Stimulated activated naive B cell treated with anti-CD40 and anti-IgM and Interleukin-4, amounts not matched to agents 10 μg/mL and 1 μg/mL and 100 μg/mL, for 72 hours (primary cell): ENCODE results near the gene KIAA1328.
"Not testable (repeated sequence)": the region's sequence is repeated elsewhere in the genome, so short reads cannot be mapped to it uniquely, and the experiment has no call there.

Experiments
- ATAC-seq, 2 donors: fragments of 150-1000 bp; cut with Tn5 transposase; replicated peaks; 2 replicates each; pipeline ENCODE4 v1.10.0; 2021; ENCODE audit warnings: moderate library complexity in 1 of 2
- DNase-seq: peaks from one replicate; pipeline ENCODE4 v3.0.0; 2021
- H3K27ac Mint-ChIP-seq: one replicate; pipeline ENCODE4 v1.8.0; 2022; ENCODE audit warnings: mild to moderate bottlenecking, mixed read lengths
- H3K27me3 Mint-ChIP-seq, 2 donors: one replicate each; pipeline ENCODE4 v1.8.0; 2022; ENCODE audit warnings: mixed read lengths in 2 of 2
- H3K36me3 Mint-ChIP-seq, 2 donors: one replicate each; pipeline ENCODE4 v1.8.0; 2022; ENCODE audit warnings: mixed read lengths in 2 of 2, mild to moderate bottlenecking in 1 of 2
- H3K4me1 Mint-ChIP-seq, 2 donors: one replicate each; pipeline ENCODE4 v1.8.0; 2022; ENCODE audit warnings: mixed read lengths in 2 of 2, mild to moderate bottlenecking in 1 of 2
- H3K4me3 Mint-ChIP-seq, 2 donors: one replicate each; pipeline ENCODE4 v1.8.0; 2022; ENCODE audit warnings: mild to moderate bottlenecking in 2 of 2, mixed read lengths in 2 of 2, moderate library complexity in 1 of 2
- H3K9me3 Mint-ChIP-seq, 2 donors: one replicate each; pipeline ENCODE4 v1.8.0; 2022; ENCODE audit warnings: mixed read lengths in 2 of 2, mild to moderate bottlenecking in 1 of 2

Gene KIAA1328

GRCh38 chr18:36835927-36836326 lies 7.0 kb downstream of the KIAA1328 start:
- Mint-ChIP-seq H3K4me1 (peaks cover 3 to 8% of the 10 kb centered on the region in 2 donors), H3K27ac (no peak overlapping the region), H3K4me3 (no peak overlapping the region), H3K27me3 (no peaks in the 10 kb centered on the region), H3K9me3 (no peaks in the 10 kb centered on the region), H3K36me3 (peaks cover 23 to 35% of the 10 kb centered on the region in 2 donors)
- DNase-seq (no peak), ATAC-seq (no peak)

GRCh38 chr18:36839835-36840234 lies 10.9 kb downstream of the KIAA1328 start:
- no peak for DNase-seq
- H3K4me3 Mint-ChIP-seq = no peak overlapping the region
- H3K27me3 Mint-ChIP-seq = no peaks in the 10 kb centered on the region
- H3K4me1 Mint-ChIP-seq = no peaks in the 10 kb centered on the region
- no peak for ATAC-seq
- no peaks in the 10 kb centered on the region for H3K9me3 Mint-ChIP-seq
- no peak overlapping the region for H3K27ac Mint-ChIP-seq
- H3K36me3 Mint-ChIP-seq = peaks cover 25 to 38% of the 10 kb centered on the region in 2 donors

DNA sequence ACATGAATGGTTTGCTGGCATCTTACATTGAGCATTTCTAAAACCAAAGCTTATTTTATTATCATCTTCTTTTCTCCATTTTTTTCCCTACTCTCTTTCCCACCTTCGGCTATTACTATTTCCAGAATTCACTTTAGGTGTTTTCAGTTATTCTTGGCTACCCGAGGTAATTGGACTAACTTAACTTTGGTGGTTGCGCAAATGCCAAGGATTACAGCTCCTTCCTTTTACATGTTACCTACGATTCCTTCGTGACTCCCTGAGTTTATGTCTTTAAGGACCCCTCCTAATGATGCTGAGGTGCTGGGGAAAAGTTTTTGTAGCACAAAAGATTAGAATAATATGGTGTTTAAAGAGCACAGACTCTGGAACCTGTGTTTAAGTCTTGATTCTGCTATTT lies 14.3 kb downstream of the KIAA1328 start:
- Mint-ChIP-seq H3K27ac (no peak overlapping the region), H3K4me1 (no peaks in the 10 kb centered on the region), H3K9me3 (no peaks in the 10 kb centered on the region), H3K36me3 (peaks cover 23 to 33% of the 10 kb centered on the region in 2 donors), H3K27me3 (no peaks in the 10 kb centered on the region), H3K4me3 (no peak overlapping the region)
- no peak for ATAC-seq
- DNase-seq = no peak

GRCh38 chr18:36843784-36844183 lies 14.9 kb downstream of the KIAA1328 start:
- H3K4me3 Mint-ChIP-seq = no peak overlapping the region
- ATAC-seq = no peak
- no peaks in the 10 kb centered on the region for H3K27me3 Mint-ChIP-seq
- no peak overlapping the region for H3K27ac Mint-ChIP-seq
- no peak for DNase-seq
- H3K9me3 Mint-ChIP-seq = no peaks in the 10 kb centered on the region
- H3K4me1 Mint-ChIP-seq = no peaks in the 10 kb centered on the region
- H3K36me3 Mint-ChIP-seq = peaks cover 21 to 28% of the 10 kb centered on the region in 2 donors

- H3K4me3 Mint-ChIP-seq = no peak overlapping the region
- peaks cover 0 to 9% of the 10 kb centered on the region in 2 donors for H3K9me3 Mint-ChIP-seq
- no peaks in the 10 kb centered on the region for H3K4me1 Mint-ChIP-seq
- peaks cover 23 to 41% of the 10 kb centered on the region in 2 donors for H3K36me3 Mint-ChIP-seq
- DNase-seq (no peak), ATAC-seq (no peak)
- no peak overlapping the region for H3K27ac Mint-ChIP-seq
- no peaks in the 10 kb centered on the region for H3K27me3 Mint-ChIP-seq
These were observed 19.7 kb downstream of the KIAA1328 start for GRCh38 chr18:36848609-36849008.

DNA sequence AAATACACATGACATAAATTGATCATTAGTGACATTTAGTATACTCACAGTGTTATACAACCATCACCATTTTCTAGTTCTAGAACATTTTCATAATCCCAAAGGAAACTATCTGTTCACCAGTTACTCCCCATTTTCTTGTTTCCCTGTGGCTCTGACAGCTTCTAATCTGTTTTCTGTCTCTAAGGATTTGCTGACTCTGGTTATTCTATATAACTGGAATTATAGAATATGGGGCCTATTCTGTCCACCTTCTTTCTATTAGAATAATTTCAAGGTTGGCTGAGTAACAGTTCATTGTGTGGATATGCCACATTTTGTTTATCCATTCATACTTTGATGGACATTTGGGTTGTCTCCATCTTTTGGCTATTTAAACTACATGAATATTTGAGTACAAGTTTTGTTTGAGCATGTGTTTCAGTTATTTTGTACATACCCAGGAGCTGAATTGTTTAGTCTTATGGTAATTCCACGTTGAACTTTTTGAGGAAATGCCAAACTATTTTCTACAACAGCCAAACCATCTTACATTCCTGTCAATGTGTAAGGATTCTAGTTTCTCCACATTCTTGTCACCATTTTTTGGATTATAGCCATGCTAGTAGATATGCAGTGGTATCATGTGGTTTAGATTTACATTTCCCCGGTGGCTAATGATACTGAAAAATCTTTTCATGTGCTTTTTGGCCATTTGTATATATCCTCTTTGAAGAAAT lies 20.5 kb downstream of the KIAA1328 start:
- Mint-ChIP-seq H3K27me3 (no peaks in the 10 kb centered on the region), H3K27ac (no peak overlapping the region), H3K4me3 (no peak overlapping the region), H3K36me3 (peaks cover 27 to 47% of the 10 kb centered on the region in 2 donors), H3K9me3 (peaks cover 0 to 9% of the 10 kb centered on the region in 2 donors), H3K4me1 (no peaks in the 10 kb centered on the region)
- DNase-seq = no peak
- ATAC-seq = no peak

DNA sequence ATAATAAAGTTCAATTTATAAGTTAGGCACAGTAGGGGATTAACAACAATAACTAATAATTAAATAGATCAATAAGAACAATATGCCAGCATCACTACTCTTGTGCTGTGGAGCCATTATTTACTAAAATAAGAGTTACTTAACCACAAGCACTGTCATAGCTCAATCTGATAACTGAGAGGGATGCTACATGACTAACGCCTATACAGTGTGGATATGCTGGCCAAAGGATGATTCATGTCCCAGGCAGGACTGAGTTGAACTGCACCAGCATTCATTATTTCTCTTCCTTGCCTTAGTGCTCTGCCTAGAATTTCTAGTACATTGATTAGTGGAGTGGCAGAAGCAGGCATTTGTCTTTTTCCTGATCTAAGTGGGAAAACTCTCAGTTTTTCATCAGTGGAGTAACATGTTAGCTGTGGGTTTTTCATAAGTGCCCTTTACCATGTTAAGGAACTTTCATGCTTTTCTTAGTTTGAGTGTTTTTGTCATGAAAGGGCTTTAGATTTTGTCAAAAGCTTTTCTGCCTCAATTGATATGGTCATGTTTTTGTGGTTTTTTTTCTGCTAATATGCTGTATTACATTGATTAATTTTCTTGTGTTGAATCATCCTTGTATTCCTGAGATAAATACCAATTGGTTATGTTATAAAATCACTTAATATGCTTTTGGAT lies 21.7 kb downstream of the KIAA1328 start:
- ATAC-seq (no peak), DNase-seq (no peak)
- H3K4me1 Mint-ChIP-seq = no peaks in the 10 kb centered on the region
- peaks cover 27 to 50% of the 10 kb centered on the region in 2 donors for H3K36me3 Mint-ChIP-seq
- peaks cover 0 to 9% of the 10 kb centered on the region in 2 donors for H3K9me3 Mint-ChIP-seq
- H3K27ac Mint-ChIP-seq = no peak overlapping the region
- H3K27me3 Mint-ChIP-seq = no peaks in the 10 kb centered on the region
- H3K4me3 Mint-ChIP-seq = no peak overlapping the region

DNA sequence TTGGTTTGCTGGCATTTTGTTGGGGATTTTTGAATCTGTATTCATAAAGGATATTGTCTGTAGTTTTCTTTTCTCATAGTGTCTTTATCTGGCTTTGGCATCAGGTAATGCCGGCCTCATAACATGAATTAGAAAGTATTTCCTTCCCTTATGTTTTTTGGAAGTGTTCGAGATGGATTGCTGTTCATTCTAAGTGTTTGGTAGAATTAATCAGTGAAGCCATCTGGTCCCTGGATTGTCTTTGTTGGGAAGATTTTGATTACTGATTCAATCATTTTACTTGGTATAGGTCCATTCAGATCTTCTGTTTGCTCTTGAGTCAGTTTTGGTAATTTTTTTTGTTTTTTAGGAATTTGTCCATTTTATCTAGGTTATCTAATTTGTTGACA lies 22.3 kb downstream of the KIAA1328 start:
- Mint-ChIP-seq H3K36me3 (peaks cover 30 to 53% of the 10 kb centered on the region in 2 donors), H3K9me3 (peaks cover 0 to 9% of the 10 kb centered on the region in 2 donors), H3K4me1 (no peaks in the 10 kb centered on the region), H3K27me3 (no peaks in the 10 kb centered on the region), H3K27ac (no peak overlapping the region), H3K4me3 (no peak overlapping the region)
- no peak for ATAC-seq
- DNase-seq = no peak

- no peak for ATAC-seq
- Mint-ChIP-seq H3K36me3 (peaks cover 21 to 41% of the 10 kb centered on the region in 2 donors), H3K27ac (no peak overlapping the region)
These were observed 27.9 kb downstream of the KIAA1328 start for GRCh38 chr18:36856815-36857214.

DNA sequence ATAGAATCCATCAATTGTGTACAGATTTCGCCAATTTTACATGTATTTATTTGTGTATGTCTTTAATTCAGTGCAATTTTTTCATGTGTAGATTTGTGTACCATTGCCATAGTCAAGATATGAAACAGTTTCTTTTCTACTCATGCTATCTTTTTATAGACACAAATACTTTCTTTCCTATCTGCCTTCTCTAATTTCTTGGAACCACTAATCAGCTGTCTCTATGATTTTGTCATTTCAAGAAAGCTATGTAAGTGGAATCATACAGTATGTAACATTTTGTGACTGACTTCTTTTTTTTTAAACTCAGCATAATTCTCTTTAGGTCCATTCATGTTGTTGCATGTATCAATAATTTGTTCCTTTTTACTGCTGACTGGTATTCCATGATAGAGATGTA lies 33.3 kb downstream of the KIAA1328 start:
- DNase-seq = no peak
- Mint-ChIP-seq H3K27ac (no peak overlapping the region), H3K4me1 (no peaks in the 10 kb centered on the region), H3K36me3 (peaks cover 22 to 29% of the 10 kb centered on the region in 2 donors), H3K27me3 (no peaks in the 10 kb centered on the region), H3K9me3 (no peaks in the 10 kb centered on the region), H3K4me3 (no peak overlapping the region)
- no peak for ATAC-seq

More at GRCh38 chr18:36856815-36857214, 27.9 kb downstream of the KIAA1328 start:
- Mint-ChIP-seq H3K4me3 (no peak overlapping the region), H3K9me3 (peaks cover 0 to 6% of the 10 kb centered on the region in 2 donors), H3K4me1 (no peaks in the 10 kb centered on the region), H3K27me3 (no peaks in the 10 kb centered on the region)
- no peak for DNase-seq

DNA sequence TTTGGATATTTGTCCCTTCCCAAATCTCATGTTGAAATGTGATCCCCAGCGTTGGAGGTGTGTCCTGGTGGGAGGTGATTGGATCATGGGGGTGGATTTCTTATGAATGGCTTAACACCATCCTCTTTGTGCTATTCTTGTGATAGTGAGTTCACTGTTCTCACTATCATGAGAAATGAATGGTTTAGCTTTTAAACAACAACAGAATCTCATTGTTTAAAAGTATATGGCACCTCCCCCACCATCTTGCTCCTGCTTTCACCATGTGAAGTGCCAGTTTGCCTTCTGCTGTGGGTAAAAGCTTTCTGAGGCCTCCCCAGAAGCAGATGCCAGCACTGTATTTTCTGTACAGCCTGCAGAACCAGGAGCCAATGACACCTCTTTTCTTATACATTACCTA lies 38.1 kb downstream of the KIAA1328 start:
- Mint-ChIP-seq H3K4me3 (no peak overlapping the region), H3K9me3 (no peaks in the 10 kb centered on the region), H3K36me3 (peaks cover 26 to 32% of the 10 kb centered on the region in 2 donors), H3K27me3 (no peaks in the 10 kb centered on the region), H3K4me1 (peaks cover 2 to 7% of the 10 kb centered on the region in 2 donors), H3K27ac (no peak overlapping the region)
- ATAC-seq = no peak
- no peak for DNase-seq

- Mint-ChIP-seq H3K4me3 (no peak overlapping the region), H3K36me3 (peaks cover 29 to 48% of the 10 kb centered on the region in 2 donors)
- ATAC-seq = no peak
These were observed 42.9 kb downstream of the KIAA1328 start for GRCh38 chr18:36871801-36872200.

GRCh38 chr18:36872329-36872728 lies 43.4 kb downstream of the KIAA1328 start:
- Mint-ChIP-seq H3K27ac (no peak overlapping the region), H3K4me1 (peaks cover 5 to 19% of the 10 kb centered on the region in 2 donors), H3K27me3 (no peaks in the 10 kb centered on the region), H3K36me3 (peaks cover 33 to 53% of the 10 kb centered on the region in 2 donors), H3K4me3 (no peak overlapping the region), H3K9me3 (peaks cover 0 to 12% of the 10 kb centered on the region in 2 donors)
- DNase-seq = no peak
- no peak for ATAC-seq

More at GRCh38 chr18:36871801-36872200, 42.9 kb downstream of the KIAA1328 start:
- no peak for DNase-seq
- Mint-ChIP-seq H3K27ac (no peak overlapping the region), H3K27me3 (no peaks in the 10 kb centered on the region), H3K9me3 (peaks cover 0 to 12% of the 10 kb centered on the region in 2 donors), H3K4me1 (peaks cover 5 to 19% of the 10 kb centered on the region in 2 donors)

- peaks cover 5 to 19% of the 10 kb centered on the region in 2 donors for H3K4me1 Mint-ChIP-seq
- peaks cover 37 to 62% of the 10 kb centered on the region in 2 donors for H3K36me3 Mint-ChIP-seq
- ATAC-seq, H3K27me3 Mint-ChIP-seq, H3K27ac Mint-ChIP-seq, DNase-seq, H3K4me3 Mint-ChIP-seq: not testable (repeated sequence)
- peaks cover 0 to 13% of the 10 kb centered on the region in 2 donors for H3K9me3 Mint-ChIP-seq
These were observed 44.9 kb downstream of the KIAA1328 start for GRCh38 chr18:36873826-36874225.

GRCh38 chr18:36879796-36880195 lies 50.9 kb downstream of the KIAA1328 start:
- peaks cover 0 to 12% of the 10 kb centered on the region in 2 donors for H3K9me3 Mint-ChIP-seq
- not testable (repeated sequence) for H3K4me1 Mint-ChIP-seq

More at GRCh38 chr18:36879796-36880195, 50.9 kb downstream of the KIAA1328 start:
- not testable (repeated sequence) for H3K27ac Mint-ChIP-seq, ATAC-seq, DNase-seq, H3K27me3 Mint-ChIP-seq, H3K4me3 Mint-ChIP-seq
- H3K36me3 Mint-ChIP-seq = peaks cover 30 to 55% of the 10 kb centered on the region in 2 donors
